Right lobe of liver (tissue), 6 donors: Measurements from ENCODE around the gene UNC13B. TPM values are rescaled to one million over a fixed set of nuclear protein-coding genes. Genes with fewer than 3 reads are reported as not detected.
"Not testable (repeated sequence)": the region's sequence is repeated elsewhere in the genome, so short reads cannot be mapped to it uniquely, and the experiment has no call there.

Source experiments
- ATAC-seq, 4 donors: fragments of 200-7000 bp; cut with Tn5 transposase; one replicate each; pipeline ENCODE4 v1.9.1; 2020; ENCODE audit warnings: mild to moderate bottlenecking in 4 of 4, moderate library complexity in 4 of 4
- DNase-seq, 3 donors: peaks; one replicate each; pipeline ENCODE4 v3.0.0-alpha.2; 2020
- H3K27ac ChIP-seq, 3 donors: fragments of 200-600 bp; one replicate each; pipeline ENCODE4 v1.8.0; 2022
- H3K27me3 ChIP-seq, 2 donors: fragments of 200-600 bp; one replicate each; pipeline ENCODE4 v1.8.0; 2022
- H3K36me3 ChIP-seq, 4 donors: fragments of 200-600 bp; sonication (generic) in 1 of 4; one replicate each; pipeline versions ENCODE4 v1.5.1 to v1.8.0; 2017 to 2022; ENCODE audit warnings: control low read depth in 1 of 4
- H3K4me1 ChIP-seq, 4 donors: fragments of 200-600 bp; sonication (generic) in 1 of 4; one replicate each; pipeline versions ENCODE4 v1.5.1 to v1.8.0; 2017 to 2022; ENCODE audit warnings: control low read depth in 1 of 4
- H3K4me3 ChIP-seq, 3 donors: fragments of 200-600 bp; one replicate each; pipeline ENCODE4 v1.8.0; 2022
- H3K9me3 ChIP-seq, 4 donors: fragments of 200-600 bp; sonication (generic) in 1 of 4; one replicate each; pipeline versions ENCODE4 v1.5.1 to v1.8.0; 2017 to 2022; ENCODE audit warnings: control low read depth in 1 of 4
- CTCF ChIP-seq, 4 donors: fragments of 200-600 bp in 3 of 4; fragments of 450-650 bp in 1 of 4; IDR thresholded peaks; one replicate each; pipeline versions ENCODE4 v1.5.1 to v1.8.0; 2016 to 2022; ENCODE audit warnings: antibody characterized with exemption in 4 of 4, mild to moderate bottlenecking in 2 of 4
- POLR2A ChIP-seq: fragments of 450-650 bp; IDR thresholded peaks from one replicate; pipeline ENCODE4 v1.6.1; 2017; ENCODE audit warnings: antibody characterized with exemption, mild to moderate bottlenecking
- WGBS: methylation state at CpG from one replicate; pipeline ENCODE4 v1.1.6; 2018; ENCODE audit warnings: low coverage, low lambda C conversion rate; ENCODE audit not compliant: insufficient coverage; ENCODE audit errors: missing lambda C conversion rate; 5-methylcytosine and 5-hydroxymethylcytosine counted together
- intact Hi-C, 2 donors: fragments of 100-400 bp; cut with DNase I; formaldehyde crosslinking; loops; one replicate each; pipeline versions ENCODE4 v1.11.2 to v1.14.1; 2022
- total RNA-seq, 6 experiments: library from RNA; depleted of rRNA in 2 of 6; stranded (reverse); fragments of >200 nt in 2 of 6; fragmentation: NEBNext Ultra II Directional in 3 of 6; extraction: Animal tissue kit (Norgen Biotek cat#: 25700) in 3 of 6; gene quantifications; one replicate each; pipeline versions ENCODE4 v1.1.0 to v1.2.4, GENCODE V29; 2016 to 2023
- donor health status: DM: no; HTN: yes; CAD: no.
- donor health status: DM: no; HTN: no; CAD: no.
- donor health status: DM: no; HTN: no; CAD: no.
- donor health status: DM: no; HTN: yes; CAD: no.
- donor health status: DM: no; HTN: yes; CAD: no.

Gene UNC13B
- total RNA-seq, 6 experiments from 2014 or later = 14.5 to 23.0 (median 20.7) TPM

GRCh38 chr9:35163413-35163812 is 1.6 kb downstream of the UNC13B start:
- no peak for TF ChIP-seq CTCF (IDR thresholded peaks at IDR 0.05)
- no peak for TF ChIP-seq POLR2A
- 38% methylated on average over 3 of the region's 3 CpGs for WGBS
- intact Hi-C loops = no loop called here
- Histone ChIP-seq H3K27me3 (no peaks in the 10 kb centered on the region), H3K4me3 (peak overlapping the region in 1 of 3 donors; percentile 82), H3K9me3 (no peaks in the 10 kb centered on the region), H3K4me1 (peaks cover 0 to 13% (median 6%) of the 10 kb centered on the region in 4 donors), H3K36me3 (no peaks in the 10 kb centered on the region), H3K27ac (peak overlapping the region in 1 of 3 donors; percentile 88)
- DNase-seq (no peak), ATAC-seq (no peak)

- no peak for ATAC-seq
- 61% methylated on average over 3 of the region's 3 CpGs for WGBS
- Histone ChIP-seq H3K4me3 (no peak overlapping the region), H3K27ac (no peak overlapping the region), H3K9me3 (no peaks in the 10 kb centered on the region), H3K27me3 (no peaks in the 10 kb centered on the region), H3K4me1 (peaks cover 0 to 16% (median 6%) of the 10 kb centered on the region in 4 donors), H3K36me3 (no peaks in the 10 kb centered on the region)
- DNase-seq = no peak
- TF ChIP-seq POLR2A = no peak
- no peak for TF ChIP-seq CTCF (IDR thresholded peaks at IDR 0.05)
- intact Hi-C loops = no loop called here
These were observed 2.9 kb downstream of the UNC13B start for GRCh38 chr9:35164711-35165110.

GRCh38 chr9:35167429-35167828 is 5.6 kb downstream of the UNC13B start:
- H3K9me3 ChIP-seq, DNase-seq, H3K27me3 ChIP-seq, H3K4me3 ChIP-seq, intact Hi-C loops, H3K27ac ChIP-seq, H3K36me3 ChIP-seq, ATAC-seq: not testable (repeated sequence)
- 100% methylated on average over 1 of the region's 1 CpG for WGBS
- H3K4me1 ChIP-seq = peaks cover 0 to 21% (median 6%) of the 10 kb centered on the region in 4 donors

- DNase-seq (no peak), ATAC-seq (no peak)
- Histone ChIP-seq H3K36me3 (no peaks in the 10 kb centered on the region), H3K4me1 (peaks cover 0 to 14% (median 0%) of the 10 kb centered on the region in 4 donors), H3K27ac (no peak overlapping the region), H3K9me3 (no peaks in the 10 kb centered on the region), H3K27me3 (no peaks in the 10 kb centered on the region), H3K4me3 (no peak overlapping the region)
- intact Hi-C loops = no loop called here
- WGBS = 88% methylated on average over 6 of the region's 6 CpGs
- TF ChIP-seq CTCF (IDR thresholded peaks at IDR 0.05) = no peak
- TF ChIP-seq POLR2A = no peak
These were observed 7.2 kb downstream of the UNC13B start for GRCh38 chr9:35168963-35169362.

GRCh38 chr9:35172878-35173277 is 11.1 kb downstream of the UNC13B start:
- H3K27ac ChIP-seq = no peak overlapping the region
- no peak overlapping the region for H3K4me3 ChIP-seq
- ATAC-seq (no peak), DNase-seq (no peak)
- no peaks in the 10 kb centered on the region for H3K9me3 ChIP-seq
- H3K4me1 ChIP-seq = peaks cover 0 to 14% (median 0%) of the 10 kb centered on the region in 4 donors
- no peak for TF ChIP-seq POLR2A
- TF ChIP-seq CTCF (IDR thresholded peaks at IDR 0.05) = no peak
- H3K27me3 ChIP-seq = no peaks in the 10 kb centered on the region
- intact Hi-C loops = no loop called here
- no peaks in the 10 kb centered on the region for H3K36me3 ChIP-seq
- WGBS = 46% methylated on average over 2 of the region's 2 CpGs
